ENCODE measurements around the gene LTBP4.
"Not testable (repeated sequence)": the region's sequence is repeated elsewhere in the genome, so short reads cannot be mapped to it uniquely, and the experiment has no call there.

Gene LTBP4

DNA sequence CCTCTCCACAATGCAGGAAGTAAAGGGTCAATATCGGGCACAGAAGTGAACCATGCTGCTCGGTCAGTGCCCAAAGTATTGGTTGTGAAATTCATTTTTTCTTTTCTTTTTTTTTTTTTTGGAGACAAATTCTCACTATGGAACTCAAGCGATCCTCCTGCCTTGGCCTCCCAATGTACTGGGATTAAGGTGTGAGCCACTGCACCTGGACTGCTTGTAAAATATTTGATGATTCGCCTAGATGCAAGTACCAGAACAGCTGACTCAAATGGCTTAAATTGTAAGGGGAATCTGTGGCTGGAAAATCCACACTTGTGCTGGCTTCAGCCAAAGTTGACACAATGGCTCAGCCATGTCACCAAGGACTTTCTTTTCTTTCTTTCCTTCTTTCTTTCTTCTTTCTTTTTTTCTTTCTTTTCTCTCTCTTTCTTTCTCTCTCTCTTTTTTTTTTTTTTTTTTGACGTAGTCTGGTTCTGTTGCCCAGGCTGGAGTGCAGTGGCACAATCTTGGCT lies 45.6 kb downstream of the LTBP4 start:
- TF ChIP-seq, protein P1, sequence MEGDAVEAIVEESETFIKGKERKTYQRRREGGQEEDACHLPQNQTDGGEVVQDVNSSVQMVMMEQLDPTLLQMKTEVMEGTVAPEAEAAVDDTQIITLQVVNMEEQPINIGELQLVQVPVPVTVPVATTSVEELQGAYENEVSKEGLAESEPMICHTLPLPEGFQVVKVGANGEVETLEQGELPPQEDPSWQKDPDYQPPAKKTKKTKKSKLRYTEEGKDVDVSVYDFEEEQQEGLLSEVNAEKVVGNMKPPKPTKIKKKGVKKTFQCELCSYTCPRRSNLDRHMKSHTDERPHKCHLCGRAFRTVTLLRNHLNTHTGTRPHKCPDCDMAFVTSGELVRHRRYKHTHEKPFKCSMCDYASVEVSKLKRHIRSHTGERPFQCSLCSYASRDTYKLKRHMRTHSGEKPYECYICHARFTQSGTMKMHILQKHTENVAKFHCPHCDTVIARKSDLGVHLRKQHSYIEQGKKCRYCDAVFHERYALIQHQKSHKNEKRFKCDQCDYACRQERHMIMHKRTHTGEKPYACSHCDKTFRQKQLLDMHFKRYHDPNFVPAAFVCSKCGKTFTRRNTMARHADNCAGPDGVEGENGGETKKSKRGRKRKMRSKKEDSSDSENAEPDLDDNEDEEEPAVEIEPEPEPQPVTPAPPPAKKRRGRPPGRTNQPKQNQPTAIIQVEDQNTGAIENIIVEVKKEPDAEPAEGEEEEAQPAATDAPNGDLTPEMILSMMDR (IDR thresholded peaks at IDR 0.05; ENCODE audit: insufficient read depth, low read depth, low read length, missing control alignments), result no peak
- H3K4me3 ChIP-seq (ENCODE audit: low read length), result no peak overlapping the region
- DNase-seq (ENCODE audit: low read depth), result peak; percentile 52

GRCh38 chr19:40649903-40650675 lies 48.9 kb downstream of the LTBP4 start:
- DNase-seq (ENCODE audit: low read depth), result not testable (repeated sequence)

DNA sequence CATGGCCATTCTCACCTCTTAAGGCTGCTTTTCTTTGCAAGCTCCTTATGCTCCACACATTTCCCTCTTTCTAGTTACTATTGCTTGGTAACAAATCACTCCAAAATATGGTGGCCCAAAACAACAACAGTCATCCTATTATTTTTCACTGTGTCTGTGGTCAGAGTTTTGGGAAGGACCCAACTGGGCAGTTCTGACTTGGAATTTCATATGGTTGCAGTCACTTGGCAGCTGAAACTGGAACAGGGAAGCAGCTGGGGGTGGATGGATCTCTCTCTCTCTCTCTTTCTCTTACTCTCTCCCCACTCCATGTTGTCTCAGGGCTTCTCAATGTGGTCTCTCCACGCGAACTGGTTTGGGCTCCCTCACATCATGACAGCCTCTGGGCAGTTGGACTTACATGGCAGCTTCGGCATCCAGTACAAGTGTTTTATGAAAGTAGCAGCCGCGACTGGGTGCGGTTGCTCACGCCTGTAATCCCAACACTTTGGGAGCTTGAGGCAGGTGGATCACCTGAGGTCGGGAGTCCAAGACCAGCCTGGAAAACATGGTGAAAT lies 49.7 kb downstream of the LTBP4 start:
- TF ChIP-seq, protein P1 (IDR thresholded peaks at IDR 0.05; ENCODE audit: insufficient read depth, low read depth, low read length, missing control alignments), result no peak
- no peak overlapping the region for H3K4me3 ChIP-seq (ENCODE audit: low read length)
- no peak for DNase-seq (ENCODE audit: low read depth)

More at GRCh38 chr19:40649903-40650675, 48.9 kb downstream of the LTBP4 start:
- not testable (repeated sequence) for H3K4me3 ChIP-seq (ENCODE audit: low read length)

- H3K4me3 ChIP-seq (ENCODE audit: low read length); DNase-seq (ENCODE audit: low read depth): not testable (repeated sequence)
Measured at GRCh38 chr19:40652303-40652702, 51.1 kb downstream of the LTBP4 start.

GRCh38 chr19:40655684-40656083 lies 54.5 kb downstream of the LTBP4 start:
- H3K4me3 ChIP-seq (ENCODE audit: low read length); DNase-seq (ENCODE audit: low read depth): not testable (repeated sequence)

DNA sequence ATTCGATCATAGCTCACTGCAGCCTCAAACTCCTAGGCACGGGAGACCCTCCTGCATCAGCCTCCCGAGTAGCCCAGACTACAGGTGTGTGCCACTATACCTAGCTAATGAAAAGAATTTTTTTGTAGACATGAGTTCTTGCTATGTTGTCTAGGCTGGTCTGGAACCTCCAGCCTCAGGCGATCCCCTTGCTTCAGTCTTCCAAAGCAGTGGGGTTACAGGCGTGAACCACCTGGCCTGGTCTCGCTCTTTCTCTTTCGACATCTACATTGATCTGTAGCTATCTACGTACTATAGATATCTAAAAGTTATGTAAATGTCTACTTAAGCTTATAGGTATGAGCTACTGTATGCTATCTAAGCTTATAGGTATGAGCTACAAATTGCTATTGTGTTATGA lies 56.9 kb downstream of the LTBP4 start:
- H3K4me3 ChIP-seq (ENCODE audit: low read length), result no peak overlapping the region
- DNase-seq (ENCODE audit: low read depth), result no peak
- TF ChIP-seq, protein P1 (IDR thresholded peaks at IDR 0.05; ENCODE audit: insufficient read depth, low read depth, low read length, missing control alignments), result no peak

DNA sequence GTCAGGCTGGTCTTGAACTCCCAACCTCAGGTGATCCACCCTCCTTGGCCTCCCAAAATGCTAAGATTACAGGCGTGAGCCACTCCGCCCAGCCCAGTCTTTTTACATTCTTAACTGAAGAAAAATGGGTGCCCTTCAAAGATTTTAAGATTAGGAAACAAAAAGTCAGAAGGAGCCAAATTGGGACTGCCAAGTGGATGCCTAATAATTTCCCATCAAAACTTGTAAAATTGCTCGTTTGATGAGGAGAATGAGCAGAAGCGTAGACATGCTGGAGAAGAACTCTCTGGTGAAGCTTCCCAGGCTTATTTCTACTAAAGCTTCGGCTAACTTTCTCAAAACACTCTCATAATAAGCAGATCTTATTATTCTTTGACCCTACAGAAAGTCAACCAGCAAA lies 57.9 kb downstream of the LTBP4 start:
- no peak for DNase-seq (ENCODE audit: low read depth)
- no peak overlapping the region for H3K4me3 ChIP-seq (ENCODE audit: low read length)
- TF ChIP-seq, protein P1 (IDR thresholded peaks at IDR 0.05; ENCODE audit: insufficient read depth, low read depth, low read length, missing control alignments), result no peak

GRCh38 chr19:40659566-40659965 lies 58.4 kb downstream of the LTBP4 start:
- TF ChIP-seq, protein P1 (IDR thresholded peaks at IDR 0.05; ENCODE audit: insufficient read depth, low read depth, low read length, missing control alignments), result no peak
- no peak overlapping the region for H3K4me3 ChIP-seq (ENCODE audit: low read length)
- no peak for DNase-seq (ENCODE audit: low read depth)

All from epithelial cell of esophagus (primary cell).